Endothelial cell (in vitro differentiated cells): ENCODE data around the gene SEZ6. TPM values are rescaled to one million over a fixed set of nuclear protein-coding genes. Genes with fewer than 3 reads are reported as not detected.

ENCODE experiments used
- DNase-seq: peaks from one replicate; pipeline ENCODE4 v3.0.0; 2021; ENCODE audit warnings: low spot score
- H3K27ac Mint-ChIP-seq: one replicate; pipeline ENCODE4 v1.8.0; 2021; ENCODE audit warnings: mixed read lengths, inconsistent platforms; ENCODE audit not compliant: unreplicated experiment
- H3K27me3 Mint-ChIP-seq: one replicate; pipeline ENCODE4 v1.8.0; 2021; ENCODE audit warnings: mild to moderate bottlenecking, moderate library complexity, mixed read lengths, inconsistent platforms; ENCODE audit not compliant: unreplicated experiment
- H3K36me3 Mint-ChIP-seq: one replicate; pipeline ENCODE4 v1.8.0; 2021; ENCODE audit warnings: mild to moderate bottlenecking, low read depth, mixed read lengths, inconsistent platforms; ENCODE audit not compliant: unreplicated experiment
- H3K4me1 Mint-ChIP-seq: one replicate; pipeline ENCODE4 v1.8.0; 2021; ENCODE audit warnings: mild to moderate bottlenecking, mixed read lengths, inconsistent platforms; ENCODE audit not compliant: unreplicated experiment
- H3K4me3 Mint-ChIP-seq: one replicate; pipeline ENCODE4 v1.8.0; 2021; ENCODE audit warnings: mild to moderate bottlenecking, mixed read lengths, inconsistent platforms; ENCODE audit not compliant: unreplicated experiment
- H3K9me3 Mint-ChIP-seq: one replicate; pipeline ENCODE4 v1.8.0; 2021; ENCODE audit warnings: mixed read lengths, inconsistent platforms; ENCODE audit not compliant: unreplicated experiment
- CTCF ChIP-seq: fragments of 200-600 bp; sonication (generic); IDR thresholded peaks from one replicate; pipeline ENCODE4 v1.5.0; 2021; ENCODE audit warnings: antibody characterized with exemption; ENCODE audit not compliant: unreplicated experiment
- total RNA-seq: library from RNA; stranded (reverse); fragmentation: NEBNext Ultra II Directional; extraction: Animal tissue kit (Norgen Biotek cat#: 25700); gene quantifications from one replicate; pipeline ENCODE4 v1.2.1, GENCODE V29; 2021; ENCODE audit not compliant: unreplicated experiment

SEZ6 gene
- total RNA-seq, 1 donor from 2014 or later, result 0.10 TPM

- Mint-ChIP-seq H3K9me3 (no peaks in the 10 kb centered on the region), H3K4me3 (no peak overlapping the region), H3K27me3 (peaks cover 3% of the 10 kb centered on the region), H3K4me1 (no peaks in the 10 kb centered on the region), H3K36me3 (no peaks in the 10 kb centered on the region), H3K27ac (no peak overlapping the region)
- no peak for TF ChIP-seq CTCF
- no peak for DNase-seq
These were observed 48.4 kb downstream of the SEZ6 start for GRCh38 chr17:28957277-28957991.

- H3K9me3 Mint-ChIP-seq, result no peaks in the 10 kb centered on the region
- H3K36me3 Mint-ChIP-seq, result no peaks in the 10 kb centered on the region
- DNase-seq, result no peak
- TF ChIP-seq CTCF, result no peak
- no peaks in the 10 kb centered on the region for H3K4me1 Mint-ChIP-seq
- H3K4me3 Mint-ChIP-seq, result no peak overlapping the region
- no peak overlapping the region for H3K27ac Mint-ChIP-seq
- peaks cover 3% of the 10 kb centered on the region for H3K27me3 Mint-ChIP-seq
These were observed 49.0 kb downstream of the SEZ6 start for GRCh38 chr17:28956861-28957260.

GRCh38 chr17:28956112-28956511 is 49.7 kb downstream of the SEZ6 start:
- no peak overlapping the region for H3K27ac Mint-ChIP-seq
- H3K9me3 Mint-ChIP-seq, result no peaks in the 10 kb centered on the region
- H3K27me3 Mint-ChIP-seq, result peaks cover 3% of the 10 kb centered on the region
- H3K36me3 Mint-ChIP-seq, result no peaks in the 10 kb centered on the region
- H3K4me3 Mint-ChIP-seq, result no peak overlapping the region
- H3K4me1 Mint-ChIP-seq, result no peaks in the 10 kb centered on the region
- DNase-seq, result no peak
- TF ChIP-seq CTCF, result no peak

GRCh38 chr17:28955408-28955807 is 50.4 kb downstream of the SEZ6 start:
- DNase-seq, result no peak
- no peak for TF ChIP-seq CTCF
- Mint-ChIP-seq H3K4me3 (no peak overlapping the region), H3K27me3 (peaks cover 3% of the 10 kb centered on the region), H3K36me3 (no peaks in the 10 kb centered on the region), H3K9me3 (no peaks in the 10 kb centered on the region), H3K4me1 (no peaks in the 10 kb centered on the region), H3K27ac (no peak overlapping the region)

GRCh38 chr17:28954886-28955285 is 50.9 kb downstream of the SEZ6 start:
- Mint-ChIP-seq H3K36me3 (no peaks in the 10 kb centered on the region), H3K9me3 (no peaks in the 10 kb centered on the region), H3K4me3 (no peak overlapping the region), H3K27ac (no peak overlapping the region), H3K4me1 (no peaks in the 10 kb centered on the region), H3K27me3 (peaks cover 3% of the 10 kb centered on the region)
- TF ChIP-seq CTCF, result no peak
- no peak for DNase-seq
